PC-9 (cell line): ENCODE data around the gene SDHB.

ENCODE experiments used
- CTCF ChIP-seq: fragments of 200-600 bp; sonication (generic); conservative IDR thresholded peaks from 2 replicates; pipeline ENCODE4 v1.6.1; 2017; ENCODE audit warnings: mixed run types, antibody characterized with exemption, mild to moderate bottlenecking, moderate library complexity
- EZH2 ChIP-seq: fragments of 200-600 bp; sonication (generic); IDR thresholded peaks from 2 replicates; pipeline ENCODE4 v1.8.0; 2017; ENCODE audit warnings: antibody characterized with exemption, low read depth

GRCh38 chr1:17099616-17100340, 45.9 kb upstream of the SDHB start:
- TF ChIP-seq CTCF (no peak), EZH2 (no peak)
